GM12878 (cell line): Measurements from ENCODE around the gene OCRL. TPM values are rescaled to one million over a fixed set of nuclear protein-coding genes. Genes with fewer than 3 reads are reported as not detected.

ENCODE experiments used
- ATAC-seq: fragments of 200-7000 bp; cut with Tn5 transposase; 3 replicates; pipeline ENCODE4 v1.9.1; 2020; ENCODE audit warnings: mild to moderate bottlenecking, moderate library complexity
- BruUV-seq: library from RNA; stranded (reverse); fragments of 400-500 nt; replicated peaks from 2 replicates; lab custom pipeline; 2021; lab: Mats Ljungman, UMichigan
- CTCF ChIA-PET: fragments of 300-600 bp; sonication (Branson Sonifier 250); formaldehyde crosslinking; extraction: SDS; loops from one replicate; lab custom pipeline; 2021; ENCODE audit warnings: inconsistent platforms; lab: Yijun Ruan, JAX
- POLR2A ChIA-PET: fragments of 350-600 bp; formaldehyde crosslinking; extraction: SDS; loops from one replicate; lab custom pipeline; 2021; ENCODE audit warnings: inconsistent platforms; lab: Charles Lee
- RAD21 ChIA-PET: fragments of 300-600 bp; sonication (Branson Sonifier 250); formaldehyde crosslinking; loops from one replicate; lab custom pipeline; 2023; ENCODE audit warnings: antibody characterized with exemption; ENCODE audit not compliant: unreplicated experiment; lab: Charles Lee
- SMC1A ChIA-PET: fragments of 300-600 bp; sonication (Branson Sonifier 250); formaldehyde crosslinking; loops from one replicate; lab custom pipeline; 2023; ENCODE audit not compliant: unreplicated experiment, uncharacterized antibody; lab: Charles Lee
- DNase-seq: peaks from one replicate; pipeline ENCODE4 v3.0.0-alpha.2; 2011; ENCODE audit warnings: low read depth, low spot score
- FAIRE-seq: peaks from 3 replicates; lab custom pipeline; 2011; peaks lifted over from hg19 to GRCh38; lab: Jason Lieb, UNC
- H2AFZ ChIP-seq: 2 replicates; pipeline ENCODE4 v1.6.0; 2011; ENCODE audit warnings: low read depth, low read length, control low read depth; ENCODE audit not compliant: control insufficient read depth
- H3K27ac ChIP-seq: 2 replicates; pipeline ENCODE4 v1.5.1; 2011; ENCODE audit warnings: control low read depth; ENCODE audit not compliant: control insufficient read depth, insufficient read depth
- H3K27me3 ChIP-seq, 2 experiments: replicated peaks in 1 of 2; 2 replicates each; pipeline versions ENCODE4 v1.6.0 to v1.6.1; 2011; ENCODE audit warnings: low read length in 1 of 2; ENCODE audit not compliant: control insufficient read depth in 2 of 2, insufficient read depth in 2 of 2
- H3K36me3 ChIP-seq, 2 experiments: 2 replicates each; pipeline ENCODE4 v1.5.1; 2011; ENCODE audit warnings: low read length in 1 of 2; ENCODE audit not compliant: control insufficient read depth in 2 of 2, insufficient read depth in 2 of 2
- H3K4me1 ChIP-seq: 2 replicates; pipeline ENCODE4 v1.6.1; 2011; ENCODE audit warnings: mild to moderate bottlenecking, low read length, moderate library complexity, mixed read lengths; ENCODE audit not compliant: control insufficient read depth, insufficient read depth
- H3K4me2 ChIP-seq: 2 replicates; pipeline ENCODE4 v1.6.0; 2011; ENCODE audit warnings: control low read depth; ENCODE audit not compliant: control insufficient read depth, insufficient read depth
- H3K4me3 ChIP-seq: fragments of 200-600 bp; sonication (generic); 2 replicates; pipeline ENCODE4 v1.5.1; 2016
- H3K79me2 ChIP-seq: 2 replicates; pipeline ENCODE4 v1.6.0; 2011; ENCODE audit warnings: low read length; ENCODE audit not compliant: control insufficient read depth, insufficient read depth
- H3K9ac ChIP-seq: 2 replicates; pipeline ENCODE4 v1.8.0; 2011; ENCODE audit warnings: low read length, control low read depth, mixed read lengths; ENCODE audit not compliant: control insufficient read depth, insufficient read depth
- H3K9me3 ChIP-seq: replicated peaks from 3 replicates; pipeline ENCODE4 v1.5.1; 2011; ENCODE audit warnings: mild to moderate bottlenecking, low read length; ENCODE audit not compliant: control insufficient read depth, insufficient read depth
- H4K20me1 ChIP-seq: 2 replicates; pipeline ENCODE4 v1.6.0; 2011; ENCODE audit not compliant: control insufficient read depth, insufficient read depth
- ATF3 ChIP-seq: IDR thresholded peaks from 2 replicates; pipeline ENCODE4 v1.6.1; 2011; ENCODE audit warnings: low read depth, mild to moderate bottlenecking, low read length, moderate library complexity, borderline replicate concordance; ENCODE audit errors: extremely low read depth
- HSF1 ChIP-seq: fragments of 150-350 bp; IDR thresholded peaks from 2 replicates; pipeline ENCODE4 v1.6.1; 2014; ENCODE audit warnings: mild to moderate bottlenecking, low read depth, low read length
- IRF4 ChIP-seq: IDR thresholded peaks from 2 replicates; pipeline ENCODE4 v1.6.1; 2011; ENCODE audit warnings: low read depth, low read length
- JUNB ChIP-seq: IDR thresholded peaks from 2 replicates; pipeline ENCODE4 v1.6.1; 2016; ENCODE audit warnings: antibody characterized with exemption, mild to moderate bottlenecking
- PAX8 ChIP-seq: fragments of 450-650 bp; IDR thresholded peaks from 2 replicates; pipeline ENCODE4 v1.6.1; 2017; ENCODE audit warnings: mild to moderate bottlenecking, moderate library complexity
- PKNOX1 ChIP-seq: fragments of 450-650 bp; IDR thresholded peaks from 2 replicates; pipeline ENCODE4 v1.6.1; 2016; ENCODE audit warnings: mild to moderate bottlenecking
- PML ChIP-seq: IDR thresholded peaks from 2 replicates; pipeline ENCODE4 v1.6.1; 2012; ENCODE audit warnings: low read length, inconsistent platforms
- RCOR1 ChIP-seq: conservative IDR thresholded peaks from 2 replicates; pipeline ENCODE4 v1.6.1; 2012; ENCODE audit warnings: low read depth, low read length, improper control_type of control experiment
- RUNX3 ChIP-seq: IDR thresholded peaks from 2 replicates; pipeline ENCODE4 v1.6.1; 2012; ENCODE audit warnings: low read length, inconsistent platforms
- SREBF1 ChIP-seq: IDR thresholded peaks from 2 replicates; pipeline ENCODE4 v1.6.1; 2012; ENCODE audit warnings: mild to moderate bottlenecking, low read length
- STAT1 ChIP-seq: fragments of 450-650 bp; conservative IDR thresholded peaks from 2 replicates; pipeline ENCODE4 v1.6.1; 2014; ENCODE audit warnings: antibody characterized with exemption, mild to moderate bottlenecking
- STAT3 ChIP-seq: IDR thresholded peaks from 2 replicates; pipeline ENCODE4 v1.6.1; 2011; ENCODE audit warnings: low read depth, low read length, improper control_type of control experiment
- ZBTB11 ChIP-seq: fragments of 450-650 bp; formaldehyde crosslinking; IDR thresholded peaks from 2 replicates; pipeline ENCODE4 v1.5.0; 2022; ENCODE audit warnings: mild to moderate bottlenecking, missing genetic modification characterization
- ZNF217 ChIP-seq: fragments of 450-650 bp; IDR thresholded peaks from 2 replicates; pipeline ENCODE4 v1.6.1; 2017; ENCODE audit warnings: antibody characterized with exemption, mild to moderate bottlenecking
- ZSCAN29 ChIP-seq: fragments of 450-650 bp; IDR thresholded peaks from 2 replicates; pipeline ENCODE4 v1.6.1; 2017; ENCODE audit warnings: mild to moderate bottlenecking, moderate library complexity
- WGBS: methylation state at CpG from one replicate; pipeline ENCODE4 v1.1.6; 2016; ENCODE audit warnings: low lambda C conversion rate; ENCODE audit not compliant: insufficient replicate concordance, insufficient coverage; ENCODE audit errors: missing lambda C conversion rate; 5-methylcytosine and 5-hydroxymethylcytosine counted together
- in situ Hi-C: fragments of 300-500 bp; cut with MboI; formaldehyde crosslinking; loops from 9 replicates; pipeline ENCODE4 v1.14.3; 2018; ENCODE audit warnings: mixed read lengths
- intact Hi-C: fragments of 100-400 bp; cut with micrococcal nuclease; formaldehyde crosslinking; loops from one replicate; pipeline ENCODE4 v1.14.2; 2022; ENCODE audit not compliant: unreplicated experiment
- polyA plus RNA-seq, 11 experiments: library from polyadenylated mRNA; depleted of rRNA in 4 of 11; unstranded in 6 of 11; stranded (reverse) in 5 of 11; fragments of >200 nt; fragmentation: Nextera tagmentation in 4 of 11; fragmentation: Illumina TruSeq in 1 of 11; extraction: Ambion mirVana in 4 of 11; extraction: Trizol in 1 of 11; gene quantifications; 1 replicate in 1 of 11; 2 replicates in 10 of 11; pipeline versions ENCODE4 v1.2.1 to v1.2.3, GENCODE V29; 2011 to 2016; ENCODE audit warnings: inconsistent platforms in 2 of 11, missing spikeins in 2 of 11, low read depth in 1 of 11
- total RNA-seq, 4 experiments: library from RNA; depleted of rRNA in 3 of 4; stranded (reverse); fragments of >200 nt in 3 of 4; fragmentation: Illumina TruSeq in 1 of 4; extraction: Trizol in 1 of 4; gene quantifications; 2 replicates each; pipeline versions ENCODE4 v1.2.1 to v1.2.3, GENCODE V29; 2013 to 2021

OCRL gene
- total and polyA plus RNA-seq, 10 of the 15 experiments (the other 5 are each of a cell fraction or from before 2014, with no cell fraction given) = 0.53 to 4.4 (median 2.3) TPM

- no peak for ATAC-seq
Observed at GRCh38 chrX:129618997-129619396, 78.9 kb downstream of the OCRL start.

More at GRCh38 chrX:129618997-129619396, 78.9 kb downstream of the OCRL start:
- DNase-seq (no peak), FAIRE-seq (no peak)
- 10% methylated on average over 4 of the region's 4 CpGs for WGBS
- H3K4me3 ChIP-seq = no peak overlapping the region
- H3K79me2 ChIP-seq = no peaks in the 10 kb centered on the region
- ChIA-PET CTCF (no interaction called here), RAD21 (no interaction called here), POLR2A (no interaction called here), SMC1A (no interaction called here)
- TF ChIP-seq ZSCAN29 (no peak), PKNOX1 (no peak), STAT3 (no peak), PAX8 (no peak), RCOR1 (no peak), ATF3 (no peak), SREBF1 (no peak), STAT1 (no peak), IRF4 (no peak), RUNX3 (no peak), ZBTB11 (CRISPR knock-in tag) (no peak), ZNF217 (no peak), HSF1 (no peak), JUNB (no peak), PML (no peak)
- no peaks in the 10 kb centered on the region for H3K9me3 ChIP-seq
- no peaks in the 10 kb centered on the region for H3K36me3 ChIP-seq
- BruUV-seq = no TSS peak
- in situ Hi-C loops (loop anchor here (25.0 kb wide), 2 partner anchors 443 to 568 kb away; no protein-coding TSS in a partner anchor), intact Hi-C loops (no loop called here)
- no peak overlapping the region for H3K27ac ChIP-seq
- H3K9ac ChIP-seq = no peak overlapping the region
- H4K20me1 ChIP-seq = no peaks in the 10 kb centered on the region; the same call in 1 of the 2 replicates
- no peaks in the 10 kb centered on the region; a peak in 1 of 4 replicates for H3K27me3 ChIP-seq
- H3K4me2 ChIP-seq = no peak overlapping the region
- no peak overlapping the region for H2AFZ ChIP-seq
- H3K4me1 ChIP-seq = no peaks in the 10 kb centered on the region
